GM21515 (cell line): Measurements from ENCODE around the gene GREM2.

ENCODE experiments used
- ATAC-seq: cut with Tn5 transposase; IDR thresholded peaks from one replicate; pipeline ENCODE4 v1.9.1; 2021; ENCODE audit not compliant: unreplicated experiment

The GREM2 gene

DNA sequence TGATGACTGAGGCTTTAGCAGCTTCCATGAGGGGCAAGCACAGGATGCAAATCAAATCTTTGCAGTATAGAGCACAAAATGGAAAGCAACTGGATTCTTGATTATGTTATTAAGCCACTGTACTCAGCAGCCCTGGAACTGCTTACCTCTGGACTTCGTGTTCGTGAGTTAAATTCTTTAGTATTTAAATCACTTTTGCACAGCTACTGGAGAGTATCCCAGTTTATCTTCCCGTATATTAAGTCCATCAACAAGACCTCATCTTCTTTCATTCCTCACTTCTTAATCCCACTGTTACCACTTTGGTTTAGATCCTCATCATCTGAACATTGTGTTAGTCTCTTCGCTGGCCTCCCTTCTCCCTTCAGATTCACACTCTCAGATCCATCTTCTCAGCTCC lies 108.9 kb downstream of the GREM2 start:
- ATAC-seq, result no peak

DNA sequence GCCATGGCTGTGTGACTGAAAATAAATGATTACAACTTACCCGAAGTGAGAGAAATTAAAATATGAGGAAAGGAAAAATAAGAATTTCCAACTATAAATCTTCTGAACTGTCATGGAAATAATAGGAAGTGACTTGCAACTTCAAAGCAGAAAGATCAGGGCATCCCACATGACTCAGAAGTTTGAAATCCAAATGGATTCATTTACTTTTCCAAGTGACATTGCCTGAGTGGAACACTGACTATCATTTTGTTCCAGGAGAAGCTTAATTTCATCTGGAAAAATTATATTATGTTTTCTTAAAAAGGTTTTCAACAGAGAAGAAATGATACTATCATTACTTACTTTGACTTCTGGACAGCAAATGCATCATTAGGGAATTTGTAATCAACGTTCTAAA lies 110.8 kb downstream of the GREM2 start:
- ATAC-seq, result no peak

DNA sequence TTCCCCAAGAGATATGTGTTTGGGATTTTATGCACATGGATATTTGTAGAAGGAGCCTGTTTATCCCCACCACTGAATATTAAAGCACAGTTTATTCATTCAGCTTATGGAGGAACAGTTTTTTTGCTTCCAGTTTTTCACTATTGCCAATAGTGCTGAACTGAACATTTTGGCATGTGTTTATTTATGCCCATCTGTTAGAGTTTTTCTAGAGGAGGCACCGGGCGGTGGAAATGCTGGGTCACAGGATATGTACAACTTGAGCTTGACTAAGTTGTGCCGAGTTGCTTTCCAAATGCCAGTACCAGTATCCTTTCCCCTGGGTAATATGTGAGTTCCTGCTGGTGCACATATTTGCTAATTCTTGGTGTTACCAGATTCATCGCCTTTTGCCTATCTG lies 111.3 kb downstream of the GREM2 start:
- ATAC-seq, result no peak

DNA sequence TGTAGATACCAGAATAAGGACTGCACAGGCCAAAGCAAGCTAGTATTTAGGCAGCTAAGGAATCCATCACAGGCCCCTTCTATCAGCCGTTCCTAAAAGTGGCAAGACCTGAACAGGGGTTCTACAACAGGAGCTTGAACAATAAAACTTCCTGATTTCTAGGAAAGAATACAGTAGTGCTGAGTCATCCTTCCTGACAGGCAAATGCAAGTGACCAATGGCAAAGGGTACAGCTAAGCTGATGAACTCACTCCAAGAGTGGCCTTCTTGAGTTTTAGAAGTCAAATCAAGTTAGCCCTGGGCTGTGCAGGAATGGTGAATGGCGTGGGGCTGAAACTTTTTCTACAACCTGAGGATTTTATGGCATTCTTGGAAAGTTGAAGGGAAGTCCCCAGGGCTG lies 112.9 kb downstream of the GREM2 start:
- no peak for ATAC-seq

DNA sequence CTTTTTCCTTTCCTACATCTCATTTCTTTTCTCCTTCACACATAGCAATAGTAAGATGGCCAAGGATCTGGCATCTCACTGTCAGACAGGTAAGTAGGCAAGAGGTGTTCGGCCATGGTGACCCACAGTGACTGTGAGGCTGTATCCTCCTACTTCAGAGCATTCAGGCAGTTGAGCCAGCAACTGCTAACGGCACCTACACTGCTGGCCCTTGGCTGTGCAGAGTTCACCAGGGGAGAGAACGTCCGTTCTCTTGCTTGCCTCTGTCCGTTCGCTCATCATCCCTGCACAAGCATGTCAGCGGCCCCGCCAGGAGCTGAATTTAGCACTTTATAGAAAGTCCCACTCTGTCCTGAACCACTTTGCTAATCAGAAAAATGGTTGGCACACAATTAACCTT lies 113.6 kb downstream of the GREM2 start:
- no peak for ATAC-seq

DNA sequence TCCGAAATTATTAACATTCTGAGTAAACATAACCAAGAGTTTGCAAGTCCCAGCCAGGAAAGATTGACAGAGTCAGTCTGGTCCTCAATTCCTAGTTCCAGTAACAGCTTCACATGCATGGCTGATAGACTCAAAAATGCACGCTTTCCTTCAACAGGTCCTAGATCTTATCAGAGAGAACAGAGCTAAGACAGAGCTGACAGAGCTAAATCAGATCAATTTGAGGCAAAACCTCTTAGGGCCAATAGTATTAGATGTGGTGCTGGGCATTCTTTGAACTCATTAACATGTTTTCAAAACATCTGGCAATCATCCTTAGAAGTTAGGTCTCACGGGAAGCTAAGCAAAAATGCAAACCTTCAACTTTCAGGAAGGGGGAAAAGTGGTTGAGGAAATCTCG lies 114.0 kb downstream of the GREM2 start:
- no peak for ATAC-seq

DNA sequence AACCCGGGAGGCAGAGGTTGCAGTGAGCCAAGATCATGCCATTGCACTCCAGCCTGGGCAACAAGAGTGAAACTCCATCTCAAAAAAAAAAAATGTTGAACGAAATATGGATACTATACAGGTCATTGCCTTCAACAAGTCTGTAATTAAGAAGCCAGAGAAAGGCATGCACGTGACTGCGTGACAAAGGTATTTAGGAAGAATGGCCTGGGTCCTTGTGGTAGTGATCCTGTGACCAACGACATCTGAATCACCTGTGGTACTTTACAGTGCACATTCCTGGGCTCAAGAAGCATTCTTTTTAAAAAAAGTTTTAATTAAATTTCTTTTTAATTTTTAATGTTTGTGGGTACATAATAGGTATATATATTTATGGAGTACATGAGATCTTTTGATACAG lies 115.0 kb downstream of the GREM2 start:
- no peak for ATAC-seq

DNA sequence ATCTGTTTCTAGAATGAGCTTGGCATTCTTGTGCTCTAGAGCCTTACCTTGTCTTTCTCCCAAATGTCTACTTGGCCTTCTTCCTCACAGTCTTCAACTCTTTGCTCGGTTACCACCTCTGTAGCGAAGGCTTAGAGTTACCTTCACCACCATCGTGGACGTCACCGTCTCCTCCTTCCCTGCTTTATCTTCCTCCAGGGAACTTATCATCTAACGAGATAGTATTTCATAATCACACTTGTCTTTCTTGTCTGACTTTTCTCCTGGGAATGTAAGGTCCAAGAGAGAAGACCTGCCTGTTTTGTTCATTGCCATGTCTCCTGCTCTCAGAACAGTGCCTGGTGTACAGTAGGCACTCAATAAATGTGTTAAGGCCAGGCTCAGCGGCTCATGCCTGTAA lies 115.6 kb downstream of the GREM2 start:
- no peak for ATAC-seq

DNA sequence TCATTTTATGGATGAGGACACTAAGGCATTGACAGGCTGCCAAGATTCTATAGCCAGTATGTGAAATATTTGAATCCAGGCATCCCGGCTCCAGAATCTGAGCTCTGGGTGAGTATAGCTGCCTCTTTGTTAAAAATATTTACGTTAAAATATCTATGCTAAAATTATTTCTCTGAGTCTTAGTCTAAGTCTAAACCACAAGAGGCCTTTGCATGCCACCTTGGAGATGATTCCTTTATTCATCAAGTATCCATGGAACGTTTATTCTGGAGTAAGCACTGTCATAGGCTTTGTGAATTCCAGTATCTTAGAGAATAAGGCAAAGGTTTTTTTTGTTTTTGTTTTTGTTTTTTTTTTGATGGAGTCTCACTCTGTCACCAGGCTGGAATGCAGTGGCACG lies 116.4 kb downstream of the GREM2 start:
- no peak for ATAC-seq

DNA sequence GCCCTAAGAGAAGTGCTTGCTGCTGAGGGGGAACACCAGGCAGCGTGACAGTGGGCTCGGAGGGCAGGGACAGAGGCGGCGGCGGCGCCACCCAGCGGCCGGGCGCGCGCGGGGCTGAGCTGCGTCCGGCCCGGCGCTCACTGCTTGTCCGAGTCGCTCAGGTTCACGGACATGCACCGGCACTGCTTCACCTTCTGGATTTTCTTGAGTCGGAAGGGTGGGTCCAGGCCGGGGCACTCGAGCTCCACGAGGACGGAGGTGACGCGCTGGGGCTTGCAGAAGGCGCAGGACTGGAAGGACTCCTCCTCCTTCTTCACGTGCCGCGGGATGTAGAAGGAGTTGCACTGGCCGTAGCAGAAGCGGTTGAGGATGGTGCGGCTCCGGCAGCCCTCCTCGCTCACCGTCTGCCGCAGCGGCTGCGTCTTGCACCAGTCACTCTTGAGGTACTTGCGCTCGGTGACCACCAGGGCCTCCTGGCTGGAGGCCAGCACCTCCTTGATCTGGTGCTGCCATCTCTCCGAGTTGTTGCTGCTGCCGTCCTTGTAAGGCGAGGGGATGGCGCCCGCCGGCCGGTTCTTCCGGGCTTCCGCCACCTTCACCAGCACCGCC lies 119.0 kb downstream of the GREM2 start:
- no peak for ATAC-seq

DNA sequence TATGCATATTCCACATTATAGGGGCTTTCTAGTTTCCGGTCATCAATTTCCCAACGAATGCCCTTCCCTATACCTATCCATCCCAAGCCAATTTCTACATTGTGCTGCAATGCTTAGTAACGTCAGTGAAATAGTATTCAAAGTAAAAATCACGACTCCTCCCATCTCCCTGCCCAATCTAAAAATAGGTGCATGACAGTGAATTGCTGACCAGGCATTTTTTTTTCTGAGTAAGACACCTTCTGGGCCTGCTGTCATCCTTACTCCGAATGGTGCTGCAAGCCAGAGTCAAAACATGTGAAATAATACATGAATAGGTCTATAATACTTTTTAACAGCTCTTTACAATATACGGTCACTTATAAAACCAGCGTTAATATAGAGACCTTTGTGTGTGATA lies 120.2 kb downstream of the GREM2 start:
- ATAC-seq, result no peak

DNA sequence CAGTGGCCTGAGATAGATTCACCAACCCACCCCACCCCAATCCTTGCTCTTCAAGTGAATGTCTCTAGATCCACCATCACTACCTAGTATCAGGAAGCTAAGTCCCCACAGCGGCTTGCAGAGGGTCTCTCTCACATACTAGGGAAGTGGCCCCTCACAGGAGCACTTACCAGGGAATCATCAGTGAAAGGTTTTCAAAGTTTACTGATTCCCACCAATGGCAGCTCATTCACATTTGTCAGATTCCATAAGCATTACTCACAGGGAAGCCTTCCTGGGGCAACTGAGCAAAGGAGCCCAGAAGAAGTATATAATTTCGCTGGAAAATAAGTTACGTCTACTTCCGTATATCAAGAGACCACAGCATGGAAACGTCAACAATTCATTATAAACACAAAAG lies 120.8 kb downstream of the GREM2 start:
- ATAC-seq, result no peak

DNA sequence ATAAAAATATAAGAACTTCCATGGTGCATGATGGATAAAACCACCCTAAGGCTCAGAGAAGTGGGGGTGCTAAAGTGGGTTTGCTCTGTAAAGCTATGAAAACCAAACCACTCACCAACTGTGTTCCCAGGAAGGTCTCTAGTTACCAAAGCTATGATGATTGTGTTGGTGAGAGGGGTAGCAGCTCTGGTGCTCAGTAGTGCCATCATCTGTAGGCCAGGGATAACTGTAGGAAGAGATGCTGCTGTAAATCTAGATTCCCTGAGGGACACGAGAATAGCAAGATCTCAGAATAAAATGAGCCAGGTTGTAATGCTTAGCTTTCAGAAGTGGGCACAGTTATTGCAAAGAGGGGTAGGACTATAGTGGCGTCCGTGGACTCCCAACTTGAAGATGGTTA lies 124.5 kb downstream of the GREM2 start:
- no peak for ATAC-seq

DNA sequence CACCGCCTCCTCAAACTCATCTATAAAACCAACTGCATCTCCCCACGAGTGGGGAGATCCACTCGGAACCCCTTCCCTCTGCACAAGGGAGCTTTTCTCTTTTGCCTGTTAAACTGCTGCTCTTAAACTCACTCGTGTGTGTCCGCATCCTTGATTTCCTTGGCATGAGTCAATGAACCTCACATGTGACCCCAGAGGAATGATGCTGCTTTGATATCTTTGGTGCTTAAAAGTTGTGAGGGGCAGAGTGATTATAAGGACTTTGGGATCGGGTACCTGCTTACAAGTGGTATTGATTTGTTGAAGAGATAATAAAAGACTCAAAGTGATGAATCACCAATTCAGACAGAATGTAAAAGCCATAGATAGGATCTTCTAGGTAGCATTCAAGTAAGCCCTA lies 125.3 kb downstream of the GREM2 start:
- no peak for ATAC-seq

DNA sequence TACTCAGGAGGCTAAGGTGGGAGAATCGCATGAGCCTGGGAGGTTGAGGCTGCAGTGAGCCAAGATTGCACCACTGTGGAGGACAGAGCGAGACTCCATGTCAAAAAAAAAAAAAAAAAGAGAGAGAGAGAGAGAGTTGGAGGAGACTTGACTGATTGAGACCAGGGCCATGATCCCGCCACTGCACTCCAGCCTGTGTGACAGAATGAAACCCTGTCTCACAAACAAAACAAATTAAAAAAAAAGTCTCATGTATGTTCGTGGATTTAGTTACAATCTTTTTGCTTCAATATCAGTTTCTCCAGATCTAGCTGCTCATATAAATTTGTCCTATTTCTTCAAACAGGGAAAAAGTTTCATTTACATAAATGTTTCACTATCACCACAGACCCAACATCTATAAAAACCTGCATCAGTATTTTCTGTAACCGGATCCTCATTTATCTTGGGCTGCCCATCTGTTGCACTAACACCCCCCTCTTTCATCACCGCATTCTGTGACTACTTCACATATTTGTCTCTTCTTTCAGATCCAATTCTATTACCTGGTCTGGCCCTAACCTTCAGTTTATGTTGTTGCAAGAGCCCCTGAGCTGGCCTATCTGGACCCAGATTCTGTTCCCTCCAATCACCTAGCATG lies 127.0 kb downstream of the GREM2 start:
- no peak for ATAC-seq

DNA sequence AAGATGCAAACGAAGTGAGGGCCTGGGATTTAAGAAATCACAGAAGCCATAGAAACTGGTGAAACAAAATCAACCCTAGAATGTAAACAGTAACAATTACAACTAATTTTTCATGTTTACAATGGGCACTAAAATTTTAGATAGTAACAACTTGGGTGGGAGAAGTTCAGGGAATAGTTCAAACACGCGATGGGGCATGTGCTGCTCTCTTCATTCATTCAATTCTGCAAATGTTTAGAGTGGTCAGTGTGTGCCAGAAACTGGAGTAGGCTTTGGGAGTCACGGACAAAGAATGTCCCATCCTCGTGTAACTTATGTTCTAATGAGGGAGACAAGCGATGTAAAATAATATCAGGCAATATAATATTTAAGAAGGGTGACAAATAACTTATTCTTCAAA lies 133.4 kb downstream of the GREM2 start:
- no peak for ATAC-seq

DNA sequence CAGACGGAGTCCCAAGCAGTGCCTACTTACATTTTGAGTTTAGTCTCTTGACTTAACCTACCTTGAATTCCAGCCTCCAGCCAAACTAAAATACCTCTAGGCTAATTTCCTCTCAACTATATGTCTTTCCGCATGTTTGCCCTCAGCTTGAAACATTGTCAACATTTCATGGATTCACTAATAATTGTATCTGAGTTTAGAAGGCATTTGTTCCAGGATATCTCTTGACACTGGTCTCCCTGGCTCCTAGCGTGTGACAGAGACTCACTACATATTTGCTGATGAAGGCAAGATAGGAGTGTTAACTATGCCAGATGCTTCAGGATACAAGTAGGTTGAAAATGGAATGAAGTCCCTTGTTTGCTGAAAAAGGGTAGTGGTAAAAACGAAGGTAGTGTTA lies 136.1 kb downstream of the GREM2 start:
- no peak for ATAC-seq

DNA sequence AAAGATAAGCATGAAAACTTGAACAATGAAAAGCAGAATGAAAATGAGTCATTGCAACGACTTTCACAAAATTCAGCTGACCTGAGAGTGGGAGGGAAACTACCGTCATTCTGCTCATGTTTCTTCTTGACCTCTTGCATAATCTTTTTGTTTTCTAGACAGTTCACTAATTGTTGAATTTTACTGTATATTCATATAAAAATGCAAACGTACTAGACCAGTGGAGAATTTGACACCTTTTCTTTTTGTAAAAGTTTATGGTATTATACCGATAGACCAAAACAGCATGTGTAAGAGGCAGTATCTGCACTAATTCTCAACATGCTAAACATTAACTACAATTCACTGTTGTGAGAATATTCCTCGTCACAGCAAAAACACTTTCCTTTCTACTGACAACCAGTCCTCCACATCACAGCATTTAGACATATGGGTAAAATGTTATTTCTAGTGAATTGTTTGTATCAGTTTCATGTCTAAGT lies 137.8 kb downstream of the GREM2 start:
- no peak for ATAC-seq

DNA sequence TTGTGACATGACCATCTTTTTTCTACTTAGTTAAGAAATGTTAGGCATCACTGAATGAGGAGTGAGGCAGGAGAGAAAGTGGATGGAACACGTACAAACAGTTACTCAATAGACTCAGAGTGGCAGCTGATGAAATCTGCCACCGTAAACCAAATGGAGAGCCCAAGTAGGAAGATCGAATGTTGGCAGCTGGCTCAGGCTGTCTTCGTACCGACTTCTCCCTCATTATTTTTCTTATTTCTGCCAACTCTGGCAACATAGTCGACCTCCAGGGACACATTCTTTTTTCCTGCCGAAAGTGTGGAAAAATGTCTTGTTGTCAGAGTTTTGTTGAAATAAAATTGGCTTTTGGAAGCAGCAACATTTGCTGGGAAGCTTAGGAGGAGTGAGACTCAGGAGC lies 143.3 kb downstream of the GREM2 start:
- no peak for ATAC-seq

DNA sequence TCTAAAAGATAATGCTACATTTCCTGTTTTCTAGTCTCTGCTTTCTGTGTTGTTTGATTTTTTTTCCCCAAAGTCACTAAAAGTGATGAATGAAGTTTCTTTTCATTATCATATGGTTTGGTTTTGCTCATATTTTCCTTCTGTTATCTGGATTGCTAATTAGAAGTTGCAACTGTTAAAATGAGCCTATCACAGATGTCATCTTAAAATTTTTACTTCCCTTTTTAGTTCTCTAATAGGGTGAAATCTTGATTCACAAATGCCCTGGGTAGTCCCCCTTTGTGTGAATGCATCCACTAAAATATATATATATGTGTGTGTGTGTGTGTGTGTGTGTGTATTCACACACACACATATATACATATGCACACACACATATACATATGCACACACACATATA lies 144.1 kb downstream of the GREM2 start:
- no peak for ATAC-seq

DNA sequence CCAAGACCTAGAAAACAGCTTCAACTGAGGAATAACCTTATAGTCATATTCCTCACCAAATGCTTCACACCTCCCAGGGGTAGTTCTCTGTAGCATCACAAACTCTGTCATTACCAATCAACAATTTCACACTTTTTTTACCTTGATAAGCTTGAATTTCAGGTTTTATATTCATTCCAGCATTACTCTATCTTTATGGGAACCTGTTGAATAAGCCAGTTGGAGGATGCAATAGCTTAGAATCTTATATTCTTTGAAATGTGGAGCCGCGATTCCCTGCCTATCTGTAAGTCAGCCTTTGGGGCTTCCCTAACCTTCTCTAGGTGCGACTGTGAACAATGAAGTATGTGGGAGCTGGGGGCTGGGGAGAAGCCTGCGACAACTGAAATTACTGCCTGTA lies 145.4 kb downstream of the GREM2 start:
- ATAC-seq, result no peak

DNA sequence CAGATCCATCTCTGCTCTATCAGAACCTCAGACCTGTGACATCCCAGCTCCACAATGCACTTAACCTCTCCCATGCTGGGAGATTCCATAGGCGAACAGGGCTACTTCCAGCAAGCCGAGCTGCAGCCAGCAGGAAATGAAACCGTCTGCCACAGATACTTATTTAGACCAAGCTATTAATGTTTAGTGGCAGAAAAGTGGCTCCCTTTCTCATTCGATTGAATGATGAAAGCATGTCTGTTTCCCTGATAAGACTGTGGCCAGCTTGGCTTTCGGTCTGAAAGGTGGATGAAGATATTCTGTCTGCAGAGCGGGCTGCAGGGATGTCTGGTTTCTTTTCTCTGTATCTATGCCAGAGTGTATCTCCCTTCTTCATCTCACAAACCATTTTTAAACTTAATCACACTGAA lies 146.4 kb downstream of the GREM2 start:
- no peak for ATAC-seq

DNA sequence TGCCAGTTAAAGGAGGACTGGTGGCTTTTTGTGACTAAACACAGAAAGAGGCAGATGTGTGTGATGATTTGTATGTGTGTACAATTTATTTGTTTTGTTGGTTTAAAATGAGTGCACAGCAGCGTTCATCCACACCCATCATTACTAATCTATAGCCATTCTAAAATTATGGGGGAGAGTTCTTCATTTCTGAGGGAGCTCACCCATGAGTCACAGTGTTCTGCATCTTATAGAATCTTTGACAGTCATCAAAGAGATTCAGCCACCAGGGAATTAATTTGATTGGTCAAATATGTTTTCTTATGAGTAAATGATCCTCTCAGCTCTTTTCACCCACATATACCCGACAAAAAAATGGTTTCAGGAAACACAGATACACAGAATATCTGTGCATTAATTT lies 147.9 kb downstream of the GREM2 start:
- ATAC-seq, result no peak
